GM12801 (cell line): ENCODE data around the gene B4GALT3.

Source experiments
- TF ChIP-seq, protein P1 (sequence below): IDR thresholded peaks from one replicate; pipeline ENCODE4 v1.5.1; 2011; ENCODE audit warnings: control low read depth; ENCODE audit not compliant: insufficient read length; ENCODE audit errors: extremely low read depth

B4GALT3 gene

DNA sequence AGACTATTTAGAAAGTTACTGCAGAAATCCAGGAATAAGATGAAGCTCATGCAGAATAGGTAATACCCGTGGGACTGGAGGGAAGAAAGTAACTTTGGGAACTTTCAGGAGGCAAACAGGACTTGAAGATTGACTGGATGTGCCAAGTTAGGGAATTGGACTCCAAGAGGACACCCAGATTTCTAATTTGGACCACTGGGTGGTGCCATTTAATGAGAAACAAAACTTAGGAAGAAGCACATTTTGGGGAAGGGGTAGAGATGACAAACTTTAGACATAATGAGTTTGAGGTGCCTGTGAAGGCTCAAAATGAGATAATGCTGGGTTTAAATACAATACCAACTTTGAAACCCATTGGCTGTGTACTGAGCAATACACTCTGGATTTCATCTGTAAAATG lies 3.3 kb upstream of the B4GALT3 start:
- TF ChIP-seq, protein P1, sequence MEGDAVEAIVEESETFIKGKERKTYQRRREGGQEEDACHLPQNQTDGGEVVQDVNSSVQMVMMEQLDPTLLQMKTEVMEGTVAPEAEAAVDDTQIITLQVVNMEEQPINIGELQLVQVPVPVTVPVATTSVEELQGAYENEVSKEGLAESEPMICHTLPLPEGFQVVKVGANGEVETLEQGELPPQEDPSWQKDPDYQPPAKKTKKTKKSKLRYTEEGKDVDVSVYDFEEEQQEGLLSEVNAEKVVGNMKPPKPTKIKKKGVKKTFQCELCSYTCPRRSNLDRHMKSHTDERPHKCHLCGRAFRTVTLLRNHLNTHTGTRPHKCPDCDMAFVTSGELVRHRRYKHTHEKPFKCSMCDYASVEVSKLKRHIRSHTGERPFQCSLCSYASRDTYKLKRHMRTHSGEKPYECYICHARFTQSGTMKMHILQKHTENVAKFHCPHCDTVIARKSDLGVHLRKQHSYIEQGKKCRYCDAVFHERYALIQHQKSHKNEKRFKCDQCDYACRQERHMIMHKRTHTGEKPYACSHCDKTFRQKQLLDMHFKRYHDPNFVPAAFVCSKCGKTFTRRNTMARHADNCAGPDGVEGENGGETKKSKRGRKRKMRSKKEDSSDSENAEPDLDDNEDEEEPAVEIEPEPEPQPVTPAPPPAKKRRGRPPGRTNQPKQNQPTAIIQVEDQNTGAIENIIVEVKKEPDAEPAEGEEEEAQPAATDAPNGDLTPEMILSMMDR = no peak

DNA sequence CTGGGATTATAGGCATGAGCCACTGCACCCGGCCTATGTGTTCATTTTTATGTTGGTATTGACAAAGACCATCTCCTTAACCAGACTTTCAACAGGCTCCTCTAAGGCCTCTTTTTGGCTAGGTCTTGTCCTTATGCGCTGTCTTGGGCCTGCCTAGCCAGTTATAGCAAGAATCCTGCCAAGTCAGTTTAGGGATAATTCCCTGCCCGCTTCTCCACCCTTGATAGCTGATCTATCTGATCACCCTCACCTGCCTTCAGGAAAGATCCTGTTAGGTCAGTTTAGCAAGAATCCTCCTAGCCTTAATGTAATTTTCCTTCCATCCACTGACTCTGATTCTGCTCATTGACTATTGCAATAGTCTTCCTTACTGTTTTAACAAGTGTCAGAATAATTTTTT lies 2.4 kb upstream of the B4GALT3 start:
- TF ChIP-seq, protein P1 = no peak

DNA sequence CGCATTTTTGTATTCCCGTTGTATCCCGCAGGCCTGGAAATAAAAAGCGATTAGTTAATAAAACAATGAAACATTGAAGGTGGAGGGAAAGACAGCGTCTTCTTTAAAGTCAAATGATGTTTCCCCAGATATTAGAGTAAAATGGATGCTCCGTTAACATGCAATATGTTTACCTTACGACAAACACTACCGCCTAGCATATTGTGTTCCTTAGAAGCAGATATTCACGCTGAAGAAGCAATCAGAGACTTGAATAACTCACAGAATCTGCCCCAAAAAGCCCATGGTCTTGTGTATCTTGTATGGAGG lies 583 bp upstream of the B4GALT3 start:
- TF ChIP-seq, protein P1 = no peak

DNA sequence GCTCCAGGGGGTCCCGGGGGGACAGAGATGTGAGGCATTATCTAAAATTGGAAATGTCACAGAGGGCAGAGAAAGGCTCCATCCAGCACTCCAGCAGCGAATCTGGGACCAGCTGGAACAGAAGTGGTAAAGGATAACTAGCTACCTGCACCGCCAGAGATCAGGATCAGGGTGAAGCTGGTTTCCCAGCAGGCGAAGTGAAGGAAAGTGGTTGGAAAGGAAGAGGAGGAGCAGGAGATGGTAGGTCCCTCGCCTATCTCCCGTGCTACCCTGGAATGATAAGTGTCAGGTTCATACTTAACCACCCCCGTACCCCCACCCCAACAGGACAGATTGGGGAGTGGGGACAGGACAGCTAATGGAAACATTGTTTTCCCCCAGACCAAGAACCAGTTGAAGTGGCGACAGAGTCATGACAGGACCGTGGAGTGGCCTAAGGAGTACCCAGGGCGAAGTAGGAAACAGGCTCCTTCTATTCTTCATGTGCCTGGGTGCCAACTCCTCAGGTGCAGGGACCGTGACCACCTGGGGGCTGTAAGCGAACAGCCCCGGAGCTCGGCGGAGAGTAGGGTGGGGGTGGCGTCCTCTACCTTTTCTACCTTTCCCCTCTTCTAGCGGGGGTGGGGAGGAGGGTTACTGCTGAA lies 717 bp downstream of the B4GALT3 start:
- TF ChIP-seq, protein P1 = no peak

DNA sequence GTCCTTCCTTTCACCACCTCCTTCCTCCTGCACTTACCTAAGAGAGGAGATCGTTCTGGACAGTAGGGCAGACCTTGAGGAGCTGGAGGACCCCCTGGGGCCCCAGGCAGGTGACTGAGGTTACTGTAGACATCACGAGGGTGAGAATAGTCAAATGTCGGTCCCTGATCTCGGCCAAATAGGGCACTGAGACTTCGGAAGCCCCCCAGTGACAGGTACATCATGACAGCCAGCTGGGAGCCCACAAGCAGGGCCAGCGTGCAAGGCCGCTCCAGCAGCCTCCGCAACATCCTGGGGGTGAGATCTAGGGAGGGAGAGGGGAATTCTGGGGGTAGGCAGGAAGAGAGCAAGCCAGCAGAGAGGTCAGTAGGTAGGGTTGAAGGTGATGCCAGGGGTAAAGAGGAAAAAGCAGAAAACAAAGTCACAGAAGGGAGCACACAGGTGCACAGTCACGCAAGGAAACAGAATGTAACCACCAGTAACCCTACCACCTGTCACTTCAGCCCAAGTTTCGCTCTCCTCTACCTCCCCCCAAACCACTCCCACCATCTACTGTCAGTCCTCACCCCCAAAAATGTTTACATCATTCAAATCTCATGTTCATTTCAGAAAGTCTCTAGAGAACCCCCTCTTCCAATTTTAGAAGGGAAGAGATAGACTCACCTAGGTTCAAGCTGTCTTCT lies 1.4 kb downstream of the B4GALT3 start:
- TF ChIP-seq, protein P1 = no peak

DNA sequence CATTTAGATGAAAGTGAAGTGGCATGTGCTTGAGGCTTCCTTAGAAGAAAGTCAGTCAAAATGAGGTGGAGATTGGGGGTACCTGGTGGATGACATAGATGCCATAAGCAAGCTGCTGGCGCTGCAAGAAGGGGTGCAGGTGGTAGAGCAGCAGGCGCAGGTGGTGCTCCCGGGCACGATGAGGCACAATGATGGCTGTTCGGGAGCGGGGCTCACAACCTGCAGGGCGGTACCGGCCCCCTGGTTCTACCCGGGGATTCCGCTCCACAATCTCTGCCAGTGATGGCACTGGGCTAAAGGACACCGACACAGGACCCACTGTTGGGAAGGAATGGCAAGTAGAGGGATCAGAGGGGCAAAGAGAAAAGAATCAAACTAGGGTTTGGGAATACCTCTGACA lies 2.4 kb downstream of the B4GALT3 start:
- TF ChIP-seq, protein P1 = no peak

DNA sequence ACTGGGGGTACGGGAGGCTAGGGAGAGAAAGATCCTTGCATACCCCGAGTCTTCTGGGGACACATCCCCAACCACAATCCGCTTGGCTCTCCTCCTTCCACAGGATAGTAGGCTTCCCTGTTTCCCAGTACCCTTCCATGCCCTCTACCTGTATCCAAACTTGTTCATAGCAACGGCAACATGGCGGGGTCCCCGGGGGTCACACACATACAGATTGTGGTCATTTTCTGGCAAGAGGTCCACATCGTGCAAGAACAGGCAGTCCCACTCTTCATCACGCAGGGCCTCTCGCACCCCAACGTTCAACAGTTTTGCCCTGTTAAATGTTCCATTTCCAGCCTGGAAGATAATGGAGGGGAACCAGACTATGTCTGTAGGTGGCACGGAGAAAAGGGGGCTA lies 3.6 kb downstream of the B4GALT3 start:
- TF ChIP-seq, protein P1 = no peak
